ENCODE results near the gene GRB10.

DNA sequence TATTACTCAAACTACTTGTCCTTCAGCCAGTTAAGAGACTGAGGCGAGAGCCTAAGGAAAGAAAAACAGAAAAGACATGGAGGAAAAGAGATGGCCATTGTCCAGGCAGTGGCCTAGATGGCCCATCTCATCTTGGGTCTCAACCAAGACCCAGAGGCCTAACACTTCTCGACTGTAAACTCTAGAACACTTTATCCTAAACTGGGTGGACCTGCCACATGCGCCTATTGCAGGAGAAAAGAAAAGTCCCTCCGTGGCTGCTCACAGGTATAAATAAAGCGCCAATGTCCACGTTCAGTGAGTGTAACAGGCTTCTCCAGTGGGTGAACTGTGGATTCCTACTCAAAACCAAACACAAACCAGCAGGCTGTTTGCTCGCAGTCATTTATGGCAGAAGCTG, 124.8 kb downstream of the GRB10 start:
- TF ChIP-seq POLR2A (IDR thresholded peaks at IDR 0.05) = no peak
- TF ChIP-seq, protein P1, sequence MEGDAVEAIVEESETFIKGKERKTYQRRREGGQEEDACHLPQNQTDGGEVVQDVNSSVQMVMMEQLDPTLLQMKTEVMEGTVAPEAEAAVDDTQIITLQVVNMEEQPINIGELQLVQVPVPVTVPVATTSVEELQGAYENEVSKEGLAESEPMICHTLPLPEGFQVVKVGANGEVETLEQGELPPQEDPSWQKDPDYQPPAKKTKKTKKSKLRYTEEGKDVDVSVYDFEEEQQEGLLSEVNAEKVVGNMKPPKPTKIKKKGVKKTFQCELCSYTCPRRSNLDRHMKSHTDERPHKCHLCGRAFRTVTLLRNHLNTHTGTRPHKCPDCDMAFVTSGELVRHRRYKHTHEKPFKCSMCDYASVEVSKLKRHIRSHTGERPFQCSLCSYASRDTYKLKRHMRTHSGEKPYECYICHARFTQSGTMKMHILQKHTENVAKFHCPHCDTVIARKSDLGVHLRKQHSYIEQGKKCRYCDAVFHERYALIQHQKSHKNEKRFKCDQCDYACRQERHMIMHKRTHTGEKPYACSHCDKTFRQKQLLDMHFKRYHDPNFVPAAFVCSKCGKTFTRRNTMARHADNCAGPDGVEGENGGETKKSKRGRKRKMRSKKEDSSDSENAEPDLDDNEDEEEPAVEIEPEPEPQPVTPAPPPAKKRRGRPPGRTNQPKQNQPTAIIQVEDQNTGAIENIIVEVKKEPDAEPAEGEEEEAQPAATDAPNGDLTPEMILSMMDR (IDR thresholded peaks at IDR 0.05 in 4 of 5, conservative IDR thresholded peaks at IDR 0.05 in 1 of 5) = no peak
